Lower leg skin (tissue), 3 donors: ENCODE measurements around the gene CADM1.

Source experiments
- POLR2A ChIP-seq, 2 donors: fragments of 450-650 bp; IDR thresholded peaks; one replicate each; pipeline ENCODE4 v1.6.1; 2016 to 2017; ENCODE audit warnings: antibody characterized with exemption in 2 of 2, mild to moderate bottlenecking in 1 of 2, moderate library complexity in 1 of 2
- TF ChIP-seq, protein P1 (sequence below), 3 donors: fragments of 450-650 bp; IDR thresholded peaks; one replicate each; pipeline ENCODE4 v1.5.1; 2016; ENCODE audit warnings: antibody characterized with exemption in 3 of 3, mild to moderate bottlenecking in 3 of 3, moderate library complexity in 2 of 3

DNA sequence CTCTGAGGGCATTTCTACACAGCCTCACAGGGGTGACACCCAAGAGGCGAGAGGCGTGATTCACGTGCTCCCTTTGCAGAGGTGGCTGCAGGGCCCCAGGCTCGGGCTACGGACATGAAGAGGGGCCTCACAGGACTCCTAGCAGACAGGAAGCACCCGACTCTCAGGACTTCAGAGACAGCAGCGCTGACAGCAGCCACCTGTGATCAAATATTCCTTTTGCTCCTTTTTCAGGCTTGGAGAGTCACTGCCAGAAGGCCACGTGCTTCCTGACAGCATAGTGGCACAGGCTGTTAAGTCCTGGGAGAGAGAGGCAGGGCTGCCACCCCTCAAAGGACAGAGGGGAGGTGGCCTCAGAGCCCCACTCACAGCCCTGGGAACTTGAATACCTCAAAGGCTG, 348.9 kb downstream of the CADM1 start:
- TF ChIP-seq, protein P1, sequence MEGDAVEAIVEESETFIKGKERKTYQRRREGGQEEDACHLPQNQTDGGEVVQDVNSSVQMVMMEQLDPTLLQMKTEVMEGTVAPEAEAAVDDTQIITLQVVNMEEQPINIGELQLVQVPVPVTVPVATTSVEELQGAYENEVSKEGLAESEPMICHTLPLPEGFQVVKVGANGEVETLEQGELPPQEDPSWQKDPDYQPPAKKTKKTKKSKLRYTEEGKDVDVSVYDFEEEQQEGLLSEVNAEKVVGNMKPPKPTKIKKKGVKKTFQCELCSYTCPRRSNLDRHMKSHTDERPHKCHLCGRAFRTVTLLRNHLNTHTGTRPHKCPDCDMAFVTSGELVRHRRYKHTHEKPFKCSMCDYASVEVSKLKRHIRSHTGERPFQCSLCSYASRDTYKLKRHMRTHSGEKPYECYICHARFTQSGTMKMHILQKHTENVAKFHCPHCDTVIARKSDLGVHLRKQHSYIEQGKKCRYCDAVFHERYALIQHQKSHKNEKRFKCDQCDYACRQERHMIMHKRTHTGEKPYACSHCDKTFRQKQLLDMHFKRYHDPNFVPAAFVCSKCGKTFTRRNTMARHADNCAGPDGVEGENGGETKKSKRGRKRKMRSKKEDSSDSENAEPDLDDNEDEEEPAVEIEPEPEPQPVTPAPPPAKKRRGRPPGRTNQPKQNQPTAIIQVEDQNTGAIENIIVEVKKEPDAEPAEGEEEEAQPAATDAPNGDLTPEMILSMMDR (IDR thresholded peaks at IDR 0.05): no peak
- TF ChIP-seq POLR2A (IDR thresholded peaks at IDR 0.05): no peak
